IMR-90 (cell line): ENCODE results near the gene MCMBP.

ENCODE experiments used
- CTCF ChIP-seq: conservative IDR thresholded peaks from 2 replicates; pipeline ENCODE4 v1.5.1; 2012; ENCODE audit warnings: mild to moderate bottlenecking, low read depth, low read length, improper control_type of control experiment
- MAZ ChIP-seq: IDR thresholded peaks from 2 replicates; pipeline ENCODE4 v1.6.1; 2012; ENCODE audit warnings: low read depth, mild to moderate bottlenecking, low read length, improper control_type of control experiment, moderate library complexity, borderline replicate concordance
- POLR2A ChIP-seq: IDR thresholded peaks from 2 replicates; pipeline ENCODE4 v1.6.1; 2012; ENCODE audit warnings: mild to moderate bottlenecking, low read depth, low read length
- RAD21 ChIP-seq: IDR thresholded peaks from 2 replicates; pipeline ENCODE4 v1.6.1; 2012; ENCODE audit warnings: low read length, improper control_type of control experiment

- no peak for TF ChIP-seq POLR2A
- TF ChIP-seq CTCF, result no peak
- TF ChIP-seq RAD21, result no peak
- TF ChIP-seq MAZ, result no peak
Observed at GRCh38 chr10:119796039-119796438, 76.6 kb downstream of the MCMBP start.
